GM18511 (cell line): ENCODE data around the gene FMR1NB.
A peak's percentile ranks its signal among the peaks of the same experiment; 100 is the strongest.

Source experiments
- ATAC-seq: cut with Tn5 transposase; IDR thresholded peaks from one replicate; pipeline ENCODE4 v1.9.1; 2021; ENCODE audit warnings: mild to moderate bottlenecking, moderate library complexity; ENCODE audit not compliant: unreplicated experiment

FMR1NB gene

DNA sequence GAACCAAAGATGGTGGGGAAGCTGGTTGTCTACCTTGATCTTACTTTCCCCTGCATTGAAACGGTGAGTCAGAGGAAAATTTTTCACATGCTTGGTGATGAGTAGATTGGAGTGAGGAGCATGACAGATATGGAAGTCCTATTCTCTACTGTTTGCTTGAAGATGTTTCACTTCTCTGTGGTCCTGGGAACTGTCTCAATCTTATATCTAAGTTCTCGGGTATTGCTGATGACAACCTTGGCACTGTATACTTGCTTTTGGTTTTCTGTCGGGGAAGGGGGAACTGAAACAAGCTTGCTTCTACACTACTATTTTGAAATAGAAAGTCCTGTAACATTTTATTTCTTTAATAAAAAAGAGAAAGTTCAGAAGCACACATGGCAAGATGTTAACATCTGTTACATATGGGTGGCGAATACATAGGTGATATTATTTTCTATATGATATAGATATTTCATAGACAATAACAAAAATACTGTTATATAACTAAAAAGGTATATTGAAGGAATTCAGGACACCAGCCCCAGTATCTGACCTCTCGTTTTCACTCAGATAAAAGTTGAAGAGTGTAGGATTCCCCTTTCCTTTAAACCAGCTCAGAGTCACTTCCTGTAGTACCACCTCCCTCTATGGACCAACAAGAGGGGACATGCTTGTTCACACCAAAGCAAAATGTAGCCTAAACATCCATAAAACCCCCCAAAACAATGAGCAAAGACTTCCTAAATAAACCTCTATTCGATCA, 88.8 kb downstream of the FMR1NB start:
- peak; percentile 99 for ATAC-seq

DNA sequence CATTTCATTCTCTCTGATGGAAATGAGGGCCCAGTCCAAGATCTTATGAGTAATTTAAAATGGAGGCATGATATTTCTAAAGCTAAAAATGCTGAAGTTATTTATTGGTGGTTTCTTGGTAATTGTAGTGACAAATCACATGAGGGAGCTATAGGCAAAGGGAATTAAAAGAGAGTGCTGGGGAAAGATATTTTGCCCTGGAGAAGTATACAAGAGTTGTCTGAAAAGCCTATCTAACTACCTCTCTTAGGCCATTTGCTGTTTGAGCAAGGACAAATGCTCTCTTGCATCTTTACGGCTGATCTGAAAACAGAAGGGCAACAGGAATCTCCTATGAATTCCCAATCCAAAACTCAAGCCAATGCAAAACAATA, 89.4 kb downstream of the FMR1NB start:
- ATAC-seq, result no peak
